HG03521 (cell line): ENCODE data around the gene TMUB2.
"Not testable (repeated sequence)": the region's sequence is repeated elsewhere in the genome, so short reads cannot be mapped to it uniquely, and the experiment has no call there.

ENCODE experiments used
- ATAC-seq: cut with Tn5 transposase; IDR thresholded peaks from one replicate; pipeline ENCODE4 v1.9.1; 2021; ENCODE audit warnings: mild to moderate bottlenecking, moderate library complexity; ENCODE audit not compliant: unreplicated experiment

TMUB2 gene

DNA sequence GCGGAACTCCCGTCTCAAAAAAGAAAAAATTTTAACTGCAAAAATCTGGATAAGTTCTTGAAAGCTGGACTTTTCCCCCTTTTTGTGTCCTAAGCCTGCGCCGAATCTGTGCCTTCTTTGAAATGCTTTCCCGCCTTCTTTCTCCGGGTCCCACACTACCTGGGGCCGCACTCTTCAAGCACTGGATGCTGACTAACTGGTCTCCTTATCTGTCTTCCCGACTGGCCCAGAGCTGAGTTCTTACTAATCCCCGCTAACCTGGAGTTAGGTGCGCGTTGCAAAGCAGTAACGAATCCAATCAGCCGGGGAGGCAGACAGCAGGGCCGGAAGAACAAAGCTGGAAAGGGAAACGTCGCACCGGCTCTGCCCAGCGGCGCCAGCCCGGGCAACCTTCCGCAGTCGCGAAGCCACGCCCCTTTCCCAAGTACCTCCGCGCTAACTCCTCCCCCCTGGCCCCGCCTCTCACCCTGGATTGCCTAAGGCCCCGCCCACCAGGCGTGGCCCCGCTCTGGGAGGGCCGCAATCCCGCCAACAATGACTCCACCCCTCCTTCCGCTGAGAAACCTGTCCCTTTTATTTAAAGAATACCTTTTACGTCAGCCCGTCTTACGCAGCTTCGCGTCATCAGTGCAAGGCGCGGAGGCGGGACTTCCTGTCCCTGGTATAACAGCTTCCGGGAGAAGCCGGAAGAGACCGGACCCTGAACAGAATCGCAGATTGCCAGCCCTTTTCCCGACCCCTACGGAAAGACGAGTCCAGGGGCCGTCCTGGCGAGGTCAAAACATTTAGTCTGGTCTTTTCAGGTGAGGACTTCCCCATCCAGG lies at the start of gene TMUB2:
Gene TMUB2 (plus strand): TSS at position 666 of the 824 bp plus-strand sequence. CDS start 737 bp downstream, outside the sequence.
- ATAC-seq, result peak; percentile 85

DNA sequence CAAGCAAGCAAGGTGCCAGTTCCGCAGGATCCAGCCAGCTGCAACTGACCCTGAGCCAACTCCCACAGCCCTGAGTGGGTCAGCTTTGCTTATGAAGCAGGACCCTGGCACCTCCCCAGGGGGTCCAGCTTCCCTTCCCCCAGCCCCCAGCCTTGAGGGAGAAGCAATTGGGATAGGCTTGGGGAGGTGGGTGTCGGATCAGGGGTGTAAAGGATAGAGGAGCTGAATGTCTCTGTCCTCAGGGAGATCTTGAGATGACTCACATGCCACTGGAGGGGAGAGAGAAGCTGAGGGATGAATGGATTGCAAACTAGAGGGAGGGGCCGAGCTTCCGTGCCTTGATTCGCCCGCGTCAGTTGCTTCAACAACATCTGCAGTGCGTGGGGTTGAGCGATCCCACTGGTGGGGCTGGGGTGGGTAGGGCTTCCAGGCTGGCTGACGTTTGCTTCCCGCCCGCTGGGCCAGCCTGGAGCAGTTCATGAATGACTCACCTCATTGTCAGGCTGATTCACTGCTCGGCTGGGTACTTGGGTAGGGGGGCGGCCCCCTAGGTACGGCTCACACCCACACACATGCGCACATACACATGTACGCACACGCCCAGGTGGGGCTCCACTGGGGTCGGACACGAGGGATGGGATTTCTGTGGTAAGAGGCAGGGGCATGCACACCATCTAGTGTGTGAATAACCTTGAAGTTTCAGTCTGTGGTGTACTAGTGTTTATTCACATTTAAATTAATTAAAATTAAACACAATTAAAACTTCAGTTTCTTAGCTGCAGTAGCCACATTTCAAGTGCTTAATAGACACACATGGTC lies 48.7 kb upstream of the TMUB2 start:
- ATAC-seq, result no peak

DNA sequence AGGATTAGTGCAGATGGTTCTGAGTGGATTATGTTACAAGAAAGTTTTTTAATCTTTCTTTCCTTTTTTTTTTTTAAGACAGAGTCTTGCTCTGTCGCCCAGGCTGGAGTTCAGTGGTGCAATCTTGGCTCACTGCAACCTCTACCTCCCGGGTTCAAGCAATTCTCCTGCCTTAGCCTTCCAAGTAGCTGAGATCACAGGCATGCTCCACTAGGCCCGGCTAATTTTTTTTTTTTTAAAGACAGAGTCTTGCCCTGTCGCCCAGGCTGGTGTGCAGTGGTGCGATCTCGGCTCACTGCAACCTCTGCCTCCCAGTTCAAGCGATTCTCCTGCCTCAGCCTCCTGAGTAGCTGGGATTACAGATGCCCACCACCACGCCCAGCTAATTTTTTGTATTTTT lies 42.9 kb upstream of the TMUB2 start:
- ATAC-seq, result not testable (repeated sequence)

- ATAC-seq, result no peak
These were observed 41.6 kb upstream of the TMUB2 start for GRCh38 chr17:44144966-44145739.

GRCh38 chr17:44146375-44147346 lies 40.1 kb upstream of the TMUB2 start:
- no peak for ATAC-seq

DNA sequence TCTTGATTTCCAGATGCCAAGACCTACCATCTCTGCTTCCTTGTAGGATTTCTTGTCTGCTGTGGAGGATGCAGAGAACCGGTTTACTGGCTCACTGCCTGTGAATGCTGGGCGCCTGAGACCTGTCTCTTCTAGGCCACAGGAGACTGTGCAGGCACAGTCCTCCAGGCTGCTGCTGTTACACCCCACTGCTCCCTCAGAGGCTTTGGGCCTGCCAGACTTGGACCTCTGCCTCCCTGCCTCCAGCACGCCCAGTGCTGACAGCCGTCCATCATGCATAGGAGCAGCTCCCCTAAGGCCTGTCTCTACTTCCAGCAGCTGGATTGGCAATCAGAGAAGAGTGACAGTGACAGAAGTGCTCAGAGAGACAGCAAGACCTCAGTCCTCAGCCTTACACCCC lies 39.0 kb upstream of the TMUB2 start:
- no peak for ATAC-seq

DNA sequence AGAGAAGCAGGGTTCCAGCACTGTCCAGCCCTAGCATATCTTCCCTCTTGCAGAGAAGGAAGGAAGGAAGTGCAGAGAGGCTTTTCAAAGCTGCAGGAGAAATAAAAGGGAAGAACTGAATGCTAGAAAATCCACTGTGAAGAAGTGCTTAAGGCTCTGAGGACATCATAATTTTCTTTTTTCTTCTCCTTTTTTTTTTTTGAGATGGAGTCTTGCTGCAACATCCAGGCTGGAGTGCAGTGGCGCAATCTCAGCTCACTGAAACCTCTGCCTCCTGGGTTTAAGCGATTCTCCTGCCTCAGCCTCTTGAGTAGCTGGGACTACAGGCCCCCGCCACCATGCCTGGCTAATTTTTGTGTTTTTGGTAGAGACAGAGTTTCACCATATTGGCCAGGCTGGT lies 37.7 kb upstream of the TMUB2 start:
- ATAC-seq, result not testable (repeated sequence)

DNA sequence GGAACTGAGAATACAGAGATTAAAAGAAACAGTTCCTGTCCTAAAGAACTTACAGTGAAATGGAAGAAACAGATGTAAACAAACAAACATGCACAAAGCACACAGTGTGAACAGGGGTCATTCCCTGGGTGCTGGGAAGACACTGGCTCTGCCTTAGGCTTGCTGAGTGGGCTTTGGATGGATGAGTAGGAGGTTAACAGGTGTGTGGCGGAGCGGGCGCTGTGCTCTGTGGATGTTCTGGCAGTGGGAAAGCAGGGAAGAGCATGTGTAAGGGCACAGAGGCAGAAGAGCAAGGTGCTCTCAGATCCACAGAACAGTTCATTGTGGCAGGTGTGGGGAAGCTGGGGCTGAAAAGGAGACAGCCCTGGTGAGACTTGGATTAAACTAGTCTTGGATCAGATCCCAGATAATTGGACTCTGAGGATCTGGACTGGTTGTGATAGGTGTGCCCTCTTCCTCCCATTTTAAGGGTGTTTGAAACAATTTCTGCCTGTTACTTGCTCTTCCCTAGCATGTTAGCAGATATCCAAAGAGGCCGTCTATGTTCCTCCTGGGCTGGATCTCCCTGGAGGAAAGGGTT lies 36.9 kb upstream of the TMUB2 start:
- no peak for ATAC-seq

GRCh38 chr17:44152875-44153274 lies 33.9 kb upstream of the TMUB2 start:
- no peak for ATAC-seq

DNA sequence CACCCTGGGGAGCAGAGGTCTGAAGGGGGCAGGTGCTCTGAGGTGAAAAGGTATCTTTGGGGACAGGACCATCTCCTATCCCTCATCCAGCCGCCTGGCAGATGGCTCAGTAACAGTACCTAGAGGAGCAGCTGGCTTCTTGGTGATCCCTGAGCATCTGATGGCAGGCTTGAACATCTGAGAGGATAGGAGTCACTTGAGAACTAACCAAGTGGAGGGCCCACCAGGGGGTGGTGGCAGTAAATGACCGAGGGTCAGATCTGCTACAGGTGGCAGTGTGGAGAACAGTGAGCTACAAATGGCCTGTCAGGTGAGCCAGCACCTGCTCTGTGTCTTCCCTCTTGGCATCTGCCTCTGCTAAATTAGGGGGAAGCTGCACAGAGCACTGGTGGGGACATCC lies 31.3 kb upstream of the TMUB2 start:
- no peak for ATAC-seq

- no peak for ATAC-seq
These were observed 27.1 kb upstream of the TMUB2 start for GRCh38 chr17:44159519-44160210.

DNA sequence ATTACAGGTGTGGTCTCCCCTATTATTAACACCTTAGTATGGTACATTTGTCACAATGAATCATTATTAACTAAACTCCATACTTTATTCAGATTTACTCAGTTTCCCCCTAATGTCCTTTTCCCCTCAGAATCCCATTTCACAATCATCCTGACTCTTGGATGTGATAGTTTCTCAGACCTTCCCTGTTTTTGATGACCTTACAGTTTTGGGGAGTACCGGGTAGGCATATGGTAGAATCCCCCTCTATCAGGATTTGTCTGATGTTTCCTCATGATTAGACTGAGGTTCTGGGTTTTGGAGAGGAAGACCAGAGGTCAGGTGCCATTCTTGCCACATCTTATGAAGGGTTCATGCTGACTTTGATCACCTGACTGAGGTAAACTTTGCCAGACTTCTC lies 22.3 kb upstream of the TMUB2 start:
- ATAC-seq, result no peak

- ATAC-seq, result no peak
These were observed 19.5 kb upstream of the TMUB2 start for GRCh38 chr17:44167181-44167861.

GRCh38 chr17:44170135-44170498 lies 16.7 kb upstream of the TMUB2 start:
- ATAC-seq, result no peak

GRCh38 chr17:44170499-44171201 lies 16.1 kb upstream of the TMUB2 start, which contains the start of gene ASB16:
ASB16 (plus strand) TSS chr17:44170704; CDS start chr17:44170790, 86 bp downstream.
- no peak for ATAC-seq

DNA sequence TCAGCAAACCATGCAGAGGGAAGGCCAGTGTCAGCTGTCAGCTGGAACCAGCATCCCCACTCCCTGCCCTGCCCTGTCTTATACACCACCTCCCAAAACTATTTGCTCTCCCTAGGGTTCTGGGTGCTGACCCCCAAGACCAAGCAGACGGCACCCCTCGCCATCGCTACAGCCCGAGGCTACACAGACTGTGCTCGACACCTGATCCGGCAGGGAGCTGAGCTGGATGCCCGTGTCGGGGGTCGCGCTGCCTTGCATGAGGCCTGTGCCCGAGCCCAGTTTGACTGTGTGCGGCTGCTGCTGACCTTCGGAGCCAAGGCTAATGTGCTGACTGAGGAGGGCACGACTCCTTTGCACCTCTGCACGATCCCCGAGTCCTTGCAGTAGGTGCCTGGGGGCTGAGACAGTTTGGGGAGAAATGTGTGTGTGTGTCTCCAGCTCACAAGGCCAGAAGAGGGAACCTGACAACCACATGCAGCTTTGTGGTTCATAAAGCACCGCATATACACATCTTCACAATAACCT lies 14.8 kb upstream of the TMUB2 start:
- ATAC-seq, result no peak

DNA sequence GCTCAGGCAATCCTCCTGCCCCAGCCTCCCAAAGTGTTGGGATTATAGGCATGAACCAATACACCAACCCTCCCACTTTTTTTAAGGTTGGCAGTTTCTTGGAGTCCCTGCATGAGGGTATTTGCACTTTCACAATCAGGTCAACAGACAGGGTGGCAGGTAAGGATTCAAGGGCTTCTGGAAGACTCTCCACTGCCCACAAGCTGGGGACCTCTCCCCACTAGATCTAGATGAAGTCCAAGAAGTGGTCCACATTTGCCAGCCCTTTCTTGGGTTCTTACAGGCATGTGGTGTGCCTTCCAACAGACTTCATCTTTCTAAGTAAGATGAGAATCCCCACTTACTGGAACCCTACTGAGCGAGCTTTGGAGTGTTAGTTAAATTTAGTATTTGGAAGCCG lies 12.3 kb upstream of the TMUB2 start:
- ATAC-seq, result no peak

DNA sequence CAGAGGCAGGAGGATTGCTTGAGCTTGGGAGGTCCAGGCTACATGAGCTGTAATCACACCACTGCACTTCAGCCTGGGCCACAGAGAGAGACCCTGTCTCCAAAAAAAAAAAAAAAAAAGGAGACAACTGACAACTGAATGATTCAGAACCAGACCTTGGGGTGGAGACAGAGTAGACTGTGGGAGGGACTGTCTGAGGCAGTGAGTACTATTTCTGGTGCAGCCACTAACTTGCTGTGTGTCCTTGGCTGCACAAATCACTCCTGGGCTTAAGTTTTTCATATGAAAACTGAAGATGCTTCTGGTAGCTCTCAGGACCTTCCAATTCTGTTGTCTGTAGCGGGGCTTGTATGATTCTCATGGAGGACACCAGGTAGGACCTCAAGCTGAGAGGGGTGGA lies 10.5 kb upstream of the TMUB2 start:
- ATAC-seq, result no peak
